GM12892 (cell line): ENCODE results near the gene PPM1L.

Experiments
- POLR2AphosphoS5 ChIP-seq: IDR thresholded peaks from 2 replicates; pipeline ENCODE4 v1.6.1; 2011; ENCODE audit warnings: low read depth, low read length, control low read depth
- TAF1 ChIP-seq: IDR thresholded peaks from 2 replicates; pipeline ENCODE4 v1.6.1; 2011; ENCODE audit warnings: low read depth, mild to moderate bottlenecking, control low read depth, low read length, borderline replicate concordance

GRCh38 chr3:160815280-160815679, 59.2 kb downstream of the PPM1L start:
- no peak for TF ChIP-seq TAF1
- TF ChIP-seq POLR2AphosphoS5: no peak
